Natural killer cell treated with Interleukin-12 subunit alpha and Interleukin-12 subunit beta and Interleukin-15 and Interleukin-18, amount 100 ng/mL, for 72 hours (primary cell): ENCODE results near the gene ACTN1. TPM values are rescaled to one million over a fixed set of nuclear protein-coding genes. Genes with fewer than 3 reads are reported as not detected.
A peak's percentile ranks its signal among the peaks of the same experiment; 100 is the strongest.
"Not testable (repeated sequence)": the region's sequence is repeated elsewhere in the genome, so short reads cannot be mapped to it uniquely, and the experiment has no call there.

Experiments used
- ATAC-seq, 2 donors: fragments of 150-1000 bp; cut with Tn5 transposase in 1 of 2; sonication (Bioruptor Pico), chemical (Tn5 transposase) in 1 of 2; 2 replicates each; pipeline ENCODE4 v1.10.0; 2021
- DNase-seq: peaks from one replicate; pipeline ENCODE4 v3.0.0; 2022; ENCODE audit warnings: low spot score
- H3K27ac Mint-ChIP-seq, 2 donors: 1 replicate in 1 of 2; 2 replicates in 1 of 2; pipeline ENCODE4 v1.8.0; 2022; ENCODE audit warnings: mixed read lengths in 2 of 2, mild to moderate bottlenecking in 1 of 2, moderate library complexity in 1 of 2
- H3K27me3 Mint-ChIP-seq, 2 donors: 1 replicate in 1 of 2; 2 replicates in 1 of 2; pipeline ENCODE4 v1.8.0; 2022; ENCODE audit warnings: mixed read lengths in 2 of 2
- H3K36me3 Mint-ChIP-seq: one replicate; pipeline ENCODE4 v1.8.0; 2022; ENCODE audit warnings: mixed read lengths
- H3K4me1 Mint-ChIP-seq, 2 donors: 1 replicate in 1 of 2; 2 replicates in 1 of 2; pipeline ENCODE4 v1.8.0; 2022; ENCODE audit warnings: low read depth in 2 of 2, mixed read lengths in 2 of 2, mild to moderate bottlenecking in 1 of 2
- H3K4me3 Mint-ChIP-seq: one replicate; pipeline ENCODE4 v1.8.0; 2022; ENCODE audit warnings: mixed read lengths
- H3K9me3 Mint-ChIP-seq: 2 replicates; pipeline ENCODE4 v1.8.0; 2022; ENCODE audit warnings: mixed read lengths
- total RNA-seq, 2 donors: library from RNA; stranded (reverse); gene quantifications; one replicate each; pipeline ENCODE4 v1.2.3, GENCODE V29; 2022

ACTN1 gene
- total RNA-seq = 100 to 1,000 TPM in 1 of 2 donors, 10 to 100 TPM in 1; 40.1 to 124 TPM

DNA sequence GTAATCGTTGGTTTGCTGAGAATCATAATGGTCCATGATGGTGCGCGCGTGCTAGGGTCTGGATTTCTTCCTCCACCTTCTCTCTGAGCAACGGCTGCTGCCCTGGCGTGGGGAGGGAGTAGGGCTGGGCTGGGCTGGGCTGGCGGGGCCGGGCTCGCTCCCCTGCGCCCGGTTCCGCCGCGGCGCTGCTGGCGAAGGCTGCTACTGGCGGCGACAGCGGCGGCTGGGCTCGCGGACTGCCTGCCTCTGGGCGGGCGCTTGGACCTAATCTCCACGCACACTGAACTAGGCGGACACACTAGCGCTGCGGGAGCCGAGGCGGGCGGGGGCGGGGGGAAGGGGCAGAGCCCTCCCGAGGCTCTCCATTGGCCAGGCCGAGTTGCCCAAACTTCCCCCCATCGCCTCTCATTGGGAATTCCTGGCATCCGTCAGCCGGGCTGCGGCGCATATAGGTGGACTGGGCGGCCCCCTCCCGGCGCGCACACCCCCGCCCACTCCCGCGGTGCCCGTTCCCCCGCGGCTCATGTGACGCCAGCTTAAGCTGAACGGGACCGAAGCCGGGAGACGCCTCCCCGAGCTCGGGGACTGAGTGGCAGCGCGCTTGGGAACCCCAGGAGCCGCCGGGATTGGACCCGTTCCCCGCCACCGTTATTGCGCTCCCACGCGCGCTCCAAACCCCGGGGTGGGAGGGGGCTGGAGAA, at the start of gene ACTN1:
TSS of gene ACTN1 (minus strand) at position 282 of the 701 bp plus-strand sequence. CDS start at position 36, 246 bp downstream.
- Mint-ChIP-seq H3K4me3 (peak within 1 kb of the TSS; percentile 84), H3K27ac (peak within 1 kb of the TSS; percentile 86 to 89), H3K9me3 (no peaks in the 10 kb centered on the region), H3K36me3 (peaks cover 11% of the 10 kb centered on the region), H3K27me3 (peaks cover 8 to 13% of the 10 kb centered on the region in 2 donors), H3K4me1 (peaks cover 32 to 41% of the 10 kb centered on the region in 2 donors)
- ATAC-seq (peak; percentile 70 to 84), DNase-seq (peak; percentile 85)

DNA sequence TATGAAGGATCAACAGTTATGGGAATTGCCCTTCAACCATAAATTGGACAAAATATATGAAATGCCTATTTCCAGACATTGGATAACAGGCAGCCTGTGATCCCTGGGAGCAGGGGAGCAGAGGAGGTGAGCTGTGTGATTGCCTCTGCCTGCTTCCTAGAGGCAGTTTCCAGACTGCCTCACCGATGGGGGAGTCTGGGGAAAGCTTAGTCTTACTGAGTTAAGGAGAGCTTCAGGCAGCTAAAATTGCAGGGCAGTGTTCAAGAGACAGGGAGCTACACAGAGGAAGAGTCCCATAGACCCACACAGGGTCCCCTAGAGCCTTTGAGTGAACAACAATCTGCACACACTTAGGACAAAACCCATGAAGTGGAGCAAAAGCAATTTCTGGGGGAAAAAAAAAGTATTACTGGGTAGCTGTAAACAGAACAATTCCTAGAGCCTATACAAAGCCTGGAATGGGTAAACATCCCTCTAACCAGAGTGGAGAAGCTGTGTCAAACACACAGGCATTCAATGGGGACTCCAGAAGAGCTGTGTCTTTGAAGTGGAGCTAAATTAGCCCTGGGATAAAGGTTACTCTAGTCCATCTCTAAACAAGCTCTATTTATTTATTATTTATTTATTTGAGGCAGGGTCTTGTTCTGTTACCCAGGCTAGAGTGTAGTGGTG, 48.3 kb upstream of the ACTN1 start:
- Mint-ChIP-seq H3K4me3 (no peak overlapping the region), H3K9me3 (no peaks in the 10 kb centered on the region)

DNA sequence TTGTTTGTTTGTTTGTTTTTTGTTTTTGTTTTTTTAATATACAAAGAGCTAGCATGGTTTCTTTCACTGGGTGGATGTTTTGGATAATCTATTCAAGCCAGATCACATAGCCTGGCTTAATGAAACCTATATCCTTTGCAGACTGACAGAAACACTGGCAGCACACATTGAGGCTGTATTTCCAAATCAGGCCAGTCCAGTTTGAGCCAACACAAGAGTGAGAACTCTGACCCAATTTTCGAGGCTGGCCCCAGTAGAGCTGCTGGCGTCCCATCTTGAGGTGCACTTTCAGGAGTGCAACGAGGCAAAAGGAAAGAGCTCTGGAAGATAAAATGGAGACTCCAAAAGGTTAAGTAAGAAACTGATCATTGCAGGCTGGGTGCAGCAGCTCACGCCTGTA, 43.9 kb upstream of the ACTN1 start:
- H3K9me3 Mint-ChIP-seq = no peaks in the 10 kb centered on the region
- H3K27ac Mint-ChIP-seq = no peak overlapping the region
- ATAC-seq (no peak), DNase-seq (no peak)
- H3K27me3 Mint-ChIP-seq = no peaks in the 10 kb centered on the region
- no peak overlapping the region for H3K4me3 Mint-ChIP-seq
- no peaks in the 10 kb centered on the region for H3K36me3 Mint-ChIP-seq
- peaks cover 0 to 2% of the 10 kb centered on the region in 2 donors for H3K4me1 Mint-ChIP-seq

More for the DNA sequence above, 48.3 kb upstream of the ACTN1 start:
- no peaks in the 10 kb centered on the region for H3K27me3 Mint-ChIP-seq
- no peak for ATAC-seq
- no peak for DNase-seq
- H3K4me1 Mint-ChIP-seq = peaks cover 0 to 2% of the 10 kb centered on the region in 2 donors
- H3K27ac Mint-ChIP-seq = no peak overlapping the region
- H3K36me3 Mint-ChIP-seq = no peaks in the 10 kb centered on the region

DNA sequence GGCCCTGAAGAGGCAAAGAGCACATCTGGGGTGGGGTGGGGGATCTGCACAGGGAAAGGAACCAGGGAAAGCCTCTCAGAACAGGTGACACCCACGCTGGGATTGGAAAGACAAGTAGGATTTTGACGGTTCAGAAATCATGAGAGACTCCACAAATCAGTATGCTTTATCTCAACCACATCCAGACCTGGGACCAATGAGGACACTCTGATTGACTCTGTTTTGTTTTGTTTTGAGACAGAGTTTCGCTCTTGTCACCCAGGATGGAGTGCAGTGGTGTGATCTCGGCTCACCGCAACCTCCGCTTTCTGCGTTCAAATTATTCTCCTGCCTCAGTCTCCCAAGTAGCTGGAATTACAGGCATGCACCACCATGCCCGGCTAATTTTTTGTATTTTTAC, 43.0 kb upstream of the ACTN1 start:
- ATAC-seq, H3K27me3 Mint-ChIP-seq, H3K4me1 Mint-ChIP-seq, H3K4me3 Mint-ChIP-seq, H3K9me3 Mint-ChIP-seq, DNase-seq, H3K36me3 Mint-ChIP-seq, H3K27ac Mint-ChIP-seq: not testable (repeated sequence)

DNA sequence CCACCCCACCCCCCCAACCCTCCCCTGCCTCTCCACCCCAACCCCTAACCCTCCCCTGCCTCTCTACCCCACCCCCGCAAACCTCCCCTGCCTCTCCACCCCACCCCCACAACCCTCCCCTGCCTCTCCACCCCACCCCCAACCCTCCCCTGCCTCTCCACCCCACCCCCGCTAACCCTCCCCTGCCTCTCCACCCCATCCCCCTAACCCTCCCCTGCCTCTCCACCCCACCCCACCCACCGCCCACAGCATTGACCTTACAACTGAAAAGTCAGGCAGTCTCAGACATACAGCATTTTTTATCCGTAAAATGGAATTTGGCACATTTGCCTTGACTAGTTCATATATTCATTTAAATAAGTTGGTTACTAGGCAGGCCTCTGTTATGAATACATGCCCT, 38.6 kb upstream of the ACTN1 start:
- Mint-ChIP-seq H3K27me3 (no peaks in the 10 kb centered on the region), H3K9me3 (no peaks in the 10 kb centered on the region), H3K27ac (no peak overlapping the region), H3K4me3 (no peak overlapping the region), H3K4me1 (no peaks in the 10 kb centered on the region), H3K36me3 (no peaks in the 10 kb centered on the region)
- ATAC-seq = no peak
- DNase-seq = no peak

DNA sequence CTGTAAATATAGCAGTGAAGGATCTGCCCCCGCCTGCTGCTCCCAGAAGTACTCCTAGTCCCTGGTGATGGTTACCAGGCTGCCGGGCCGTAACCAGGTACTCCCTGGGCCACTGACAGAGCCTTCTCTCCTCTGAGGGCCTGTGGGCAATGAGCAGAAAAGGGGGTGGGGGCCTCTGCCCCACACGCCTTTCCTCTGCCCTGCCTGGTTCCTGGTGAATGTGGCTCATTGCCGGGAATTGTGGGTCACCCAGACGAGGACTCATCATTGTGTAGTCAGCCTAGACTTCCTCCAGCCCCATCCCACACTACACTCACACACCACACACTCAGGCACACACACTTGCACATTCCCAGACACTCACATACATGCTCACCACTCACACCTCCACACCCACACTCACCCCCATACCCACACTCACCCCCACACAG, 35.7 kb upstream of the ACTN1 start:
- H3K36me3 Mint-ChIP-seq = no peaks in the 10 kb centered on the region
- H3K4me1 Mint-ChIP-seq = no peaks in the 10 kb centered on the region
- ATAC-seq (peak; percentile 53 to 59), DNase-seq (no peak)
- no peak overlapping the region for H3K27ac Mint-ChIP-seq
- no peaks in the 10 kb centered on the region for H3K27me3 Mint-ChIP-seq
- H3K9me3 Mint-ChIP-seq = no peaks in the 10 kb centered on the region
- H3K4me3 Mint-ChIP-seq = no peak overlapping the region

DNA sequence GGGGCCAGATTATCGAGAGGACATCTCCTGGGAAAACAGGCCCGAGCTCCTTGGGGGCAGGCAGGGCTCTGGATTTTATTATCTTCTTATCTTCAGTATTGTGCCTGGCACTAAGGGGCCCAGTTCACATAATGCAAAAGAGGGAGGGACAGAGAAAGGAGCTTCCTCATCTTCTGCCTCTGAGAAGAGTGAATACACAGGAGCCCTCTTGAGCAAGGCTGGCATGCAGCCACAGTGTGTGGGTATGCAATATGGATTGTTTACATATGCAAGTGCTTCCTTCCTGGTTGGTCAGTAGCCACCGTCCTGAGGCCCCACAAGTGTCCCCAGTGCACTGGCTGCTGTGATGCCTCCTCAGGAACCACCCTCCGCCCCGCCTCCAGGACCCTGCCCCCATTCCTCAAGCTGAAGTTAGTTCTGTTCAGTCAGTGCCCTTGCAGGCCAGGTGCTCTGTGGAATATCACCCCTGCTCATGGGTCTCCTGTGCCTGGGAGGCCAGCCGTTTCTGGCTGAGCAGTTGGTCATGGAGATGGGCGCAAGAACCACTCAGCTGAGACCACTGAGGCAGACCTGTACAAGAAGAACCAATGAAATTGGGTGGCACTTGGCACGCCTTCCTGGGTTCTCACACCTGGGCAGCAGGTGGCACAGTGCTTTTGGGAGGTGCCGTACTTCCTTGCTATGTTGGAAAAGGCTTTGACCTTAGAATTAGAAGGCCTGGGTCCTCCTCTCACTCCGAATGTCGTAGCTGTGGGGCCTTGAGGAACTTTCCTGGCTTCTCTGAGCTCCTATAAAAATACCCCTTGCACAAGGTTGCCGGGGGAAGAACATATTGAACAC, 35.1 kb upstream of the ACTN1 start:
- H3K4me1 Mint-ChIP-seq = no peaks in the 10 kb centered on the region
- DNase-seq (no peak), ATAC-seq (peak; percentile 43 to 60)
- no peak overlapping the region for H3K4me3 Mint-ChIP-seq
- no peaks in the 10 kb centered on the region for H3K27me3 Mint-ChIP-seq
- H3K9me3 Mint-ChIP-seq = no peaks in the 10 kb centered on the region
- no peaks in the 10 kb centered on the region for H3K36me3 Mint-ChIP-seq
- H3K27ac Mint-ChIP-seq = no peak overlapping the region

DNA sequence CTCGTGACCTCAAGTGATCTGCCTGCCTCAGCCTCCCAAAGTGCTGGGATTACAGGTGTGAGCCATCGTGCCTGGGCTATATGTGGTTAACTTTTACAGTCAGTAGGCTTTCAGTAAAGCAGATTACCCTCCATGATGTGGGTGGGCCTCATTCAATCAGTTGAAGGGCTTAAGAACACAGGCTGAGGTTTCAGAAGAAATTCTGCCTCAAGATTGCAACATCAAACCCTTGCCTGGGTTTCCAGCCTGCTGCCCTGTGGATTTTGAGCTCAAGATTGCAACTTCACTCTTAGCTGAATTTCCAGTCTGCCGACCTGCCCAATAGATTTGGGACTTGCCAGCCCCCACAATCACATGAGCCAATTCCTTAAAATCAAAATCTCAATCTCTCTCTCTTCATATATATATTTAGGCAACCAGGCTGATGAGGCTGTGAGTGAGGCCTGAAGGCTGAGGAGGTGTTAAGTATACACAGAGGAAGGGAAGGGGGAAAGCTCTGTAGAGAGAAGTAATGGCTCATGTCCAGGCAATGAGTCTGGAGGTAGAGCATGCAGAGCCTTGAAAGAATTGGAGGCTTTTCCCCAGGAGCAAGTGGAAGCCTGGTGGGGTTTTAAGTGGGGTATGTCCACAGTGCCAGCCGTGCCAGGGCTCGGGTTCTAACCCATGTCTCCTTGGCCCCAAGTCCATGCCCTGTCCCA, 33.3 kb upstream of the ACTN1 start:
- no peak overlapping the region for H3K4me3 Mint-ChIP-seq
- H3K36me3 Mint-ChIP-seq = no peaks in the 10 kb centered on the region
- H3K27me3 Mint-ChIP-seq = no peaks in the 10 kb centered on the region
- ATAC-seq (peak in 1 of 2 donors; percentile 17), DNase-seq (no peak)
- H3K4me1 Mint-ChIP-seq = no peaks in the 10 kb centered on the region
- no peak overlapping the region for H3K27ac Mint-ChIP-seq
- H3K9me3 Mint-ChIP-seq = no peaks in the 10 kb centered on the region

DNA sequence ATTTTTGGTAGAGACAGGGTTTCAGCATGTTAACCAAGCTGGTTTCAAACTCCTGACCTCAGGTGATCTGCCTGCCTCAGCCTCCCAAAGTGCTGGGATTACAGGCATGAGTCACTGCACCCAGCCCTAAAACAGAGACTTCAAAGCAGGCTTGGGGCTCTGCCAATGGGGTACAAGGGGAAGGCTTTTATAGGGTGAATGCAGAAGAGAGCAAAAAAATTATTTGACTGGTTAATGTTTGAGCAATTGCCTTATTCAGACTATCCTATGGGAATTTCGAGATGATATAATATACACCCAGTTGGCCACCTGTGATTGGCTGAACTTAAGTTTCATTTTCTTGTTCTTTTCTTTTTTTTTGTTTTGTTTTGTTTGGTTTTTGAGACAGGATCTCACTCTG, 31.5 kb upstream of the ACTN1 start:
- H3K4me1 Mint-ChIP-seq = no peaks in the 10 kb centered on the region
- H3K27me3 Mint-ChIP-seq = peaks cover 0 to under 1% of the 10 kb centered on the region in 2 donors
- DNase-seq (no peak), ATAC-seq (no peak)
- no peak overlapping the region for H3K27ac Mint-ChIP-seq
- H3K4me3 Mint-ChIP-seq = no peak overlapping the region
- H3K36me3 Mint-ChIP-seq = no peaks in the 10 kb centered on the region
- no peaks in the 10 kb centered on the region for H3K9me3 Mint-ChIP-seq

DNA sequence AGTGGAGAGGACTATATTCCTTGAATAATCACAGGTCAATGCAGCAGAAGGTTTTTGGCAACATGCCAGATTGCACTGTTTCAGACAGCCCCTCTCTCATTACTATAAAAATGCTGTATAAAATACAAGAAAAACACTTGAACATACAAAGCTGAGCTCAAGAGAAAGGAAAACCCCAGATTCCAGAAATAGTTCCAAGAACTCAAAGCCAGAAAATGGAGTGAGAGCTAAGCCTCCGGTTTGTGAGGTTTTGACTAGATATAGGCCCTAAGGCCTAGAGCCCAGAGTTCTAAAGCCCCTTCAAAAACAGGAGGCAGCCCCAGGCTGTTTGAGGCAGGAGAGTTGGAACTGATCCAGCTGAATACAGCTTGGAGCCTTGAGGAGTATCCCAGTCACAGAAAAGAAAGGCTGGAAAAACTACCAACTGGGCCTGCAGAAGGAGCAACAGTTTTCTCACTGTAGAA, 29.4 kb upstream of the ACTN1 start:
- no peak for ATAC-seq
- no peaks in the 10 kb centered on the region for H3K4me1 Mint-ChIP-seq

DNA sequence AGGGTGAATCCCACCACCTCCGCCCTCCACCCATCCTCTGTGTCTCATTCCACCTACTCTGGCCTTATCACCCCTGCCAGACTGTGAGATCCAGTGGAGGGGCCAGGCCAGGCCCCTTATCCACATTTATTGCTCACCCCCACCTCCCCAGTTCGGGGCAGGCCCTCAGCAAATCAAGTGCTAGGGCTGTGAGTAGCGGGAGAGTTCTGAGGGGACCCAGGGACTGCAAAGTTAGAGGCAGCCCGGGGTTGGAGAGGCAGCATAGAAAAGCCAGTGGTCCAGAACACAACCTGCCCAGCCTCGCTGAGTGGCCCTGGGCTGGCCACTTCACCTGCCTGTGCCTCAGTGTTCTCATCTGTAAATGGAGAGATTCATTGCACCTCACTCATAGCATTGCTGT, 27.2 kb upstream of the ACTN1 start:
- H3K36me3 Mint-ChIP-seq = no peaks in the 10 kb centered on the region

More for the DNA sequence above, 29.4 kb upstream of the ACTN1 start:
- Mint-ChIP-seq H3K4me3 (no peak overlapping the region), H3K9me3 (no peaks in the 10 kb centered on the region), H3K36me3 (no peaks in the 10 kb centered on the region), H3K27me3 (peaks cover 2 to 15% of the 10 kb centered on the region in 2 donors), H3K27ac (no peak overlapping the region)
- no peak for DNase-seq

DNA sequence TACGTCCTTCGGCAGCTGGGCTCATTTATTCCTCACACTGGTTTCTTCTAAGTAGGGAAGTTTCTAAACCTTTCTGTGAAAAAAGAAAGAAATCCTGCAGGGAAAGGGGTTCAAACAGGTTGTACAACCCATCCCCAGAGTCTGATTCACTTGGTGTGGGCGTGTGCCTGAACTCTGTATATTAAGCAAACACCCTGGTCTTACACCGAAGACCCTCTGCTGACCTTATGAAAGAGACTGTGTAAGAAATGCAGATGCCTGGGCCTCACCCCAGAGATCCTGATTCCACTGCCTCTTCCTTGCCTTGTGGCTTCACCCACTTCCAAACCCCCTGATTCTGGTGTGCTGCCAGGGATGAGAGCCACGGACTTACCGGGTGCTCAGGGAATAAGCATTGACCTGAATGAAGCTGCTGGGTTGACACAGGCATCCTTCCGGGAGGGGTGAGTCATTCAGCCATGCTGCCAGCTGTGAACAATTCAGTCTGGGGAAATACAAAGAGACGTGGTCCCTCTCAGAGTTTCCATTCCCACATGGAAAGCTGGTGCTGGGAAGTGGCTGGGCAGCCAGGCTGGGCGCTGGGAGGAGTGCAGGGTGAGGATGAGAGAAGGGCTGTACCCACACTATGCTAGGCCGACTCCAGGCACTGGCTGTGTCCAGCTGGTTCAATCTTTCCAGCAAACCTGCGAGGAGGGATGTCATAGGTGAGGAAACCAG, 26.5 kb upstream of the ACTN1 start:
- no peak overlapping the region for H3K27ac Mint-ChIP-seq
- no peaks in the 10 kb centered on the region for H3K36me3 Mint-ChIP-seq
- peaks cover 0 to 3% of the 10 kb centered on the region in 2 donors for H3K4me1 Mint-ChIP-seq
- ATAC-seq = peak in 1 of 2 donors; percentile 15
- DNase-seq = no peak
- no peaks in the 10 kb centered on the region for H3K9me3 Mint-ChIP-seq
- no peak overlapping the region for H3K4me3 Mint-ChIP-seq
- peaks cover 4 to 22% of the 10 kb centered on the region in 2 donors for H3K27me3 Mint-ChIP-seq

More for the DNA sequence above, 27.2 kb upstream of the ACTN1 start:
- Mint-ChIP-seq H3K27ac (no peak overlapping the region), H3K4me1 (peaks cover 0 to 3% of the 10 kb centered on the region in 2 donors), H3K4me3 (no peak overlapping the region), H3K27me3 (peaks cover 4 to 22% of the 10 kb centered on the region in 2 donors), H3K9me3 (no peaks in the 10 kb centered on the region)
- DNase-seq (no peak), ATAC-seq (no peak)
